Sigmoid colon (tissue), 4 donors: Measurements from ENCODE around the gene CMSS1.

Source experiments
- EP300 ChIP-seq, 4 donors: sonication (generic); formaldehyde crosslinking; IDR thresholded peaks; one replicate each; pipeline ENCODE4 v1.6.1; 2017; ENCODE audit warnings: antibody characterized with exemption in 4 of 4
- POLR2AphosphoS5 ChIP-seq, 4 donors: sonication (generic); formaldehyde crosslinking; IDR thresholded peaks; one replicate each; pipeline ENCODE4 v1.6.1; 2017; ENCODE audit warnings: antibody characterized with exemption in 4 of 4
- TF ChIP-seq, protein P1 (sequence below), 4 experiments: fragments of 450-650 bp in 3 of 4; fragments of 200-600 bp in 1 of 4; IDR thresholded peaks; one replicate each; pipeline ENCODE4 v1.5.1; 2016 to 2019; ENCODE audit warnings: antibody characterized with exemption in 4 of 4, mild to moderate bottlenecking in 3 of 4, moderate library complexity in 2 of 4

DNA sequence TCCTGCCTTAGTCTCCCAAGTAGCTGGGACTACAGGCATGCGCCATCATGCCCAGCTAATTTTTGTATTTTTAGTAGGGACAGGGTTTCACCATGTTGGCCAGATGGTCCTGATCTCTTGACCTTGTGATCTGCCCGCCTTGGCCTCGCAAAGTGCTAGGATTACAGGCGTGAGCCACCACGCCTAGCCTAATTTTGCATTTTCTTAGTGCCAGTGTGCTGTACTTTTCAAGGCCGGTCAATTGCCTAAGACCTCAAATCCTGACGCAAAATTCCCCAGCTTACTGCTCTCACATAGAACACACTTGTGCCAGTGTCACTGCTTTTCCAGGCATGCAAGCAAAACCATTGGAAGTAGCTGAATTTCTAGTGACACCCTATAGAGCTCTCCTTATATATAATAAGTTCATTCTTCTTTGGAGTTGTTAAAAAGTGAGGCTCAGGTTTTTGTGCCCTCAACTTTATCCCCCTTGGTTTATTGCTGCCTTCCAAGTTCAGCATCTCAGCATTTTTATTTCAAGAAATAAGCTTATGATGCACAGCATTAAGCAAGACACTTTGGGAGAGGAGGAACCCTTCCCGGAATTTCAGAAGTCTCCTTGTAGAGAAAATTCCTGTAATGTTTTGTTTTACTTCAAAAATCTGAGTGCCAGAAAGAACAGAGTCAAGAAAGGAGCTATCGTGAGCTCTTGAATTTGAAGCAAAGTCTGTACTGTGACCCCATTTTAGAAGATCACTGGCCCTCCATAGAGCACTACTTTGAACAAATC lies 203.4 kb downstream of the CMSS1 start:
- TF ChIP-seq, protein P1, sequence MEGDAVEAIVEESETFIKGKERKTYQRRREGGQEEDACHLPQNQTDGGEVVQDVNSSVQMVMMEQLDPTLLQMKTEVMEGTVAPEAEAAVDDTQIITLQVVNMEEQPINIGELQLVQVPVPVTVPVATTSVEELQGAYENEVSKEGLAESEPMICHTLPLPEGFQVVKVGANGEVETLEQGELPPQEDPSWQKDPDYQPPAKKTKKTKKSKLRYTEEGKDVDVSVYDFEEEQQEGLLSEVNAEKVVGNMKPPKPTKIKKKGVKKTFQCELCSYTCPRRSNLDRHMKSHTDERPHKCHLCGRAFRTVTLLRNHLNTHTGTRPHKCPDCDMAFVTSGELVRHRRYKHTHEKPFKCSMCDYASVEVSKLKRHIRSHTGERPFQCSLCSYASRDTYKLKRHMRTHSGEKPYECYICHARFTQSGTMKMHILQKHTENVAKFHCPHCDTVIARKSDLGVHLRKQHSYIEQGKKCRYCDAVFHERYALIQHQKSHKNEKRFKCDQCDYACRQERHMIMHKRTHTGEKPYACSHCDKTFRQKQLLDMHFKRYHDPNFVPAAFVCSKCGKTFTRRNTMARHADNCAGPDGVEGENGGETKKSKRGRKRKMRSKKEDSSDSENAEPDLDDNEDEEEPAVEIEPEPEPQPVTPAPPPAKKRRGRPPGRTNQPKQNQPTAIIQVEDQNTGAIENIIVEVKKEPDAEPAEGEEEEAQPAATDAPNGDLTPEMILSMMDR (IDR thresholded peaks at IDR 0.05) = no peak
- no peak for TF ChIP-seq EP300 (IDR thresholded peaks at IDR 0.05)
- no peak for TF ChIP-seq POLR2AphosphoS5 (IDR thresholded peaks at IDR 0.05)
